ENCODE measurements around the gene ITGA1.

GRCh38 chr5:52853650-52854049 lies 65.9 kb downstream of the ITGA1 start:
- no peak for TF ChIP-seq ARNT (IDR thresholded peaks at IDR 0.05)
- no peak for TF ChIP-seq ELK4 (CRISPR knock-in tag; IDR thresholded peaks at IDR 0.05; ENCODE audit: borderline replicate concordance)
- no peak for TF ChIP-seq TAF1 (CRISPR knock-in tag; IDR thresholded peaks at IDR 0.05)
- TF ChIP-seq ZNF281 (CRISPR knock-in tag; IDR thresholded peaks at IDR 0.05; ENCODE audit: borderline replicate concordance): no peak
- no peak for TF ChIP-seq CHD2 (IDR thresholded peaks at IDR 0.05; ENCODE audit: low read depth, low read length)
- no peak for TF ChIP-seq SRF (IDR thresholded peaks at IDR 0.05; ENCODE audit: low read depth, low read length)
- TF ChIP-seq MTA1 (CRISPR knock-in tag; IDR thresholded peaks at IDR 0.05; ENCODE audit: borderline replicate concordance): no peak
- TF ChIP-seq POLR2G (IDR thresholded peaks at IDR 0.05; ENCODE audit: low read depth, low read length): no peak
- TF ChIP-seq POLR2A (IDR thresholded peaks at IDR 0.05; ENCODE audit: insufficient read depth in 1 of 2, low read depth in 2 of 2, low read length in 2 of 2): no peak
- no peak for TF ChIP-seq ZNF501 (CRISPR knock-in tag; IDR thresholded peaks at IDR 0.05)
- TF ChIP-seq ZC3H13 (CRISPR knock-in tag; IDR thresholded peaks at IDR 0.05): no peak
- no peak for TF ChIP-seq NR2F6 (IDR thresholded peaks at IDR 0.05)
- no peak for TF ChIP-seq NR2F6 (CRISPR knock-in tag; IDR thresholded peaks at IDR 0.05)
- TF ChIP-seq KDM5A (IDR thresholded peaks at IDR 0.05; ENCODE audit: borderline replicate concordance, low read length): no peak
- TF ChIP-seq FOXK1 (CRISPR knock-in tag; IDR thresholded peaks at IDR 0.05; ENCODE audit: borderline replicate concordance, low read depth): no peak

All from HepG2 (cell line).